NCI-H2196 (cell line): ENCODE measurements around the gene CHST14.
A peak's percentile ranks its signal among the peaks of the same experiment; 100 is the strongest.

Experiments
- DNase-seq: peaks from one replicate; lab custom pipeline; 2025; ENCODE audit not compliant: unreplicated experiment; lab: John Stamatoyannopoulos, UW

The CHST14 gene, protein sequence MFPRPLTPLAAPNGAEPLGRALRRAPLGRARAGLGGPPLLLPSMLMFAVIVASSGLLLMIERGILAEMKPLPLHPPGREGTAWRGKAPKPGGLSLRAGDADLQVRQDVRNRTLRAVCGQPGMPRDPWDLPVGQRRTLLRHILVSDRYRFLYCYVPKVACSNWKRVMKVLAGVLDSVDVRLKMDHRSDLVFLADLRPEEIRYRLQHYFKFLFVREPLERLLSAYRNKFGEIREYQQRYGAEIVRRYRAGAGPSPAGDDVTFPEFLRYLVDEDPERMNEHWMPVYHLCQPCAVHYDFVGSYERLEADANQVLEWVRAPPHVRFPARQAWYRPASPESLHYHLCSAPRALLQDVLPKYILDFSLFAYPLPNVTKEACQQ

DNA sequence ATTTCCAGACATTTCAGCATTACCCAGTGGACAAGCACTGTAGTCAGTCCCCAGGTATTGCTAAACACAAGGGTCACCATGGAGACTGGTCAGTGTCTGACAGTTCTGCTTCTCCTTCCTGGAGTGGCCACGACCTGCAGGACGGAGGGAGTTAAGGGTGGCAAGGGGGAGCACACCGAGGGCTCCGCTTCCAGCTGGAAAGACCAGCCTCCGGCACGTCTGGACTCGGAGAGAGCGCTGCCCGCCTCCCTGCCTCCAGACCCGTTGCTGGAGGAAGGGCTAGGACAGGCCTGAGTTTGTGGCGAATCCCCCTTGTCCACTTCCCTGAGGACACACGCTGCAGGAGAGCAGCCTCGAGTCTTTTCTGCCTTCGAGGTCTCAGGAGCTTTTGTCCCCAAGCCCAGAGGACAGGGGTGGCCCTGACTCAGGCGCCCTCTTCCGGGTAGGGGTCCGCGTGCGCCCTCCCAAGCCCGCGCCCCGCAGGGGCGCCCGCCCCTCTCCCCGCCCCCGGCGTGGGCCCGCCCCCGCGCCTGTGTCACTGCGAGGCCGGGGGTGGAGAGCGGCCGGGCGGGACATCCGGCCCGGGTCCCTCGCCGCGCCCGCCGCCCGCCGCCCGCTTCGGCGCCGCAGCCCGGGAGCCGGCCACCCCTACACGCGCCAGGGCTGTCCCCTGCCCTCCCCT lies at the start of gene CHST14:
Gene CHST14, plus strand, starts transcription at position 562 of the 682 bp plus-strand sequence. CDS start 230 bp downstream, outside the sequence.
- peak; percentile 42 for DNase-seq

DNA sequence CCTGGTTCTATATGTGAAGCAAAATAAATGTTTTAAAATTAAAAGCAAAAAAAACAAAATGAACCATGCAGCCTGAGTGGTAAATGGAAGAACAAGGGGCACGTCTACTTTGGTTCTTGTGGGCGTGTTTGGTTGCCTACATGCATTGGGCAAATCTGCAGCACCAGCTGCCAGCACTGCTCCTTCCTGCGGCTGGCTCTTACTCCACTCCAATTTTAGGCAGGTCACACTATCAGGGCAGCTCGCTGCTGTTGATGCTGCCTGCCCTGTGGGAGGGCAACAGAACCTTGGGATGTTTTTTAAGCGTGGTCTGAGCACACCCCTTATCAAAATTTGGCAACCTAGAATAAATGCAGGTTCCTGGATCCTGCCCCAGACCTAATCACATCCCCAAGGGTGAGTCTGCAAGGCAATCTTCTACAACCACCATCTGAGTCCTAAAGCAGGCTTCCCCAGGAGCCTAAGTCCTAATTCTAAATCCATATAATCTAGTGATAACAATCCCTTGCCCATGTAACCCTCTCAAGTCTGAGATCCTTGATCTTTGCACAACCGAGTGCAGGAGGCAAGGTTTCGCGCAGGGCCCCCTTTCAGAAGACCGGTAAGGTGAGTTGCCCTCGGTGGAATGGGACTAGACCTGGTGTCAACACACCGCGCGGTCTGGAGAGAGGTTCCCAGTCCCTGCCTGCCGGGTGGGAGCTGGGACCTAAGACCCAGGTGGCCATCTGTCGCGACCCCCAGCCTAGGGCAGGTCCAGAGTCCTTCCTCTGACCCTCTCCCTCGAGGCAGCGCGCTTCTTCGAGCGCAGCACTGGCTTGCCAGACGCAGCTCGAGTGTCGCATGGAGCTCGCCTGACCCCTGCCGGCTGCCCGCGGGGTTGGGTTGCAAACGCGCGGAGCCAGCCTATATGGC lies 49.3 kb upstream of the CHST14 start:
- DNase-seq: peak; percentile 49

DNA sequence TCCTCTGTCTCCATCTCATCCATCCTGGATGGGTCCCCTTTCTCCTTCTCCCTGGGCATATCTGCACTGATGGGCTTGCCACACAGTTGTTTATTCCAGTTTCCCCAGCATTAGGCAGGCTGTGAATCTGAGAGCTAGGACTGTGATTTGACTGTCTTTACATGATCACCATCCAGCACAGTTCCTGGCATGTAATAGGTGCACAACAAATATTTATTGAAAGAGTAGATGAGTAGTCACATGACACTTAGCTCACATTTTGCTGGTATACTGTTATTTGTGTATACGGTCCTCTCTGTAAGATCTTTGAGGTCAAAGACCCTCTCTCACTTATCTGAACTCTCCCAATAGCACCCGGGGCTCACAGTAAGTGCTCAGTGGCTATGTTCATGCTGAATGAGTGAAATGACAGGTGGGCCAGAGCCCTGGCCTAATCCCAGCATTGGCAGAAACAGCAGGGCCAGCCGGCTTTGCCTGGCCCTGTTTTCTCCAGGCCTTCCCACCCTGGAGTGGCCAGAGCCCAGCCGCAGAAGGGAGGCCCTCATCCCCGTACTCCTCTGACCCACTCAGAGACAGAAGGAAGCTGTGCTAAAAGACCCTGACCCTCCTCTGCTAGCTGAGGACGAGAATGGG lies 46.2 kb upstream of the CHST14 start:
- DNase-seq: no peak

DNA sequence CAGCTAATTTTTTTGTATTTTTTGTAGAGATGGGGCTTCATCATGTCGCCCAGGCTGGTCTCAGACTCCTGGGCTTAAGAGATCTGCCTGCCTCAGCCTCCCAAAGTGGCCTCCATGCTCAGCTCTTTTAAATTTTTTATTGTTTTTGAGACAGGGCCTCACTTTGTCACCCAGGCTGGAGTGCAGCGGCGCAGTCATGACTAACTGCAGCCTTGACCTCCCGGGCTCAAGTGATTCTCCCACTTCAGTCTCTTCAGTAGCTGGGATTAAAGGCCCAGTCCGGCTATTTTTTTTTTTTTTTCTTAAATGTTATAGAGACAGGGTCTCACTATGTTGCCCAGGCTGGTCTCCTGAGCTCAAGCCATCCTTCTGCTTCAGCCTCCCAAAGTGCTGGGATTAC lies 45.1 kb upstream of the CHST14 start:
- no peak for DNase-seq

DNA sequence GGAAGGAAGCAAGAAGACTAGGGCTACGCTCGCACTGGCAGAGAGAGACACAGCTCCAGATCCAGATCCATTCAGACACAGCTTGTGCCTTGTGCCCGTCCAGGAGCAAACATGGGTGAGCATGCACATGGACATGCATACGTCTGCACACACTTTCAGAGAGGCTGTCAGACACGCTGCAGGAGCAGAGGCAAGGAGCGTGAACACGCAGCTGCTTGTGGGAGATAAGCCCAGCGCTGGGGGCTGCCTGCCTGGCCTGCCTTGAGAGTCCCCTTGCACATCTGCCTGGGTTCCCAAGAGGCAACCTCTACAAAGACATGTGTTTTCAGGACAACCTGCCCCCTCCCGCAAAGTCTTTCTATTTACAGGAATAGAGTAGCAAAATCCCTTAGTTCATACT lies 43.6 kb upstream of the CHST14 start:
- DNase-seq: no peak

DNA sequence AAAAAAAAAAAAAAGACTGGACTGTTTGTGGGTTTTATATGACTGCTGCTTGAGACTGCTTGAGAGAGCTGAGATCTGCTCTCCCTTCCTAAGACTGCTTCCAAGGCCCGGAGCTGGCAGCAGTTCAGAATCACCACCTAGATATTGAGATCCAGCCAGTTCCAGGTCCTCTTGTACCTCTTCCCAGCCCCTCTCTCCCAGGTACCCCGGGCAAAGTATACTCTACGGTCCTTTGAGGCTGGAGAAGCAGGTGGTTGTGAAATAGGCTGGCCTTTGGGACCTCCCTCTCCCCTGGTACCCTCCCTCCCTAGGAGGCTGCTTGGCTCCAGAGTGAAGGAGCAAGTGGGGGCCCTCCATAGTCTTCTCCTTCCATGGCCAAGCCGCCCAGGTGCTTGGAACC lies 42.6 kb upstream of the CHST14 start:
- DNase-seq: no peak

DNA sequence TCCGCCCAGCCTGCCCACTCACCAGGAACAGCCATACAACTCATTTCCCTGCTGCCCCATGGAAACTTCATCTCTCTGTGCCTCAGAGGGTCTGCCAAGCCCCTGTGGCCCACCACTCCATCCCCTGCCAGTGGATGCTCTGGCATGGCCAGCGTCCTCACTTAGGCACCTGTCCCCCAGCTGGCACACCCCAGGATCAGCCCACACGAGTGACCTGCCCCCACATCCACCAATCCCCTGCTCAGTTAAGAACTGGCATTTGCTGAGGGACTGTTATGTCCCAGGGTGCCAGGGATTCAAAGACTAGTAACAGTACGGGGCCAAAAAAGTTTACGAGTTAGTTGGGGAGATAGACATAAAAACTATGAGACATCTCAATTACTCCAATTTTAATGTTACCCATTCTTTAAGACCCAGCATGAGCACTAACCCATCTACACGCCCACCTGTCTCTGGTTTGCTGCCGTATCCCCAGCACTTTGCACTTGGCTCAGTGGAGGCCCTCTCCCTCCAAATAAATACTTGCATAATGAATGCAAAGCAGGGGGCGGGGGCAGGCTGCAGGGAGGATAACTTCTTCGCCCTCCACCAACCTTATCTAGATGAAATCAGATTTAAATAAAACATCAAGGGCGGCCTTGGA lies 41.6 kb upstream of the CHST14 start:
- DNase-seq: no peak

DNA sequence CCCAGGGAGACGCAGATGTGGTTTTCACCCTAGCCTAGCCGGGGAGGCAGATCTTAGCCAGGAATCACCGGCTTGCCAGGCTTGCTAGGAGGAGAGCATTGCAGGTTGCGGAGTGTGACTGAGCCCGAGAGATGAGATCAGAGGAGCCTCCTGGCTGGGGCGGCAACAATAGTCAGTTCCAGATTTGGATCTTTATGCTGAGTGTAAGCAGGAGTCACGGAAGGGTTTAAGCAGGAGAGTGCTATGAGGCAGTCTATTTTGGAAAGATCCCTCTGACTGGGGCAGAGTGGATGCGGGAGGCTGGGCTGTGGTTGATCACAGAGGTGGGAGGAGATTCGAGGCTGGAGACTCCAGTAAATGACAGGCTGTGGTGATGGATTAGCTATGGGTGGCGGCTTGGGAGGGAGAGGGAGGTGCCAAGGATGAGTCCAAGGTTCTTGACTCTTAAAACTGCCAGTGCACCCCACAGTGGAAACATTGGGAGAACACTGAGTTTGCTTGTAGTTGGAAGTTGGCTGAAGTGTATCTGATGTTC lies 40.4 kb upstream of the CHST14 start:
- no peak for DNase-seq

DNA sequence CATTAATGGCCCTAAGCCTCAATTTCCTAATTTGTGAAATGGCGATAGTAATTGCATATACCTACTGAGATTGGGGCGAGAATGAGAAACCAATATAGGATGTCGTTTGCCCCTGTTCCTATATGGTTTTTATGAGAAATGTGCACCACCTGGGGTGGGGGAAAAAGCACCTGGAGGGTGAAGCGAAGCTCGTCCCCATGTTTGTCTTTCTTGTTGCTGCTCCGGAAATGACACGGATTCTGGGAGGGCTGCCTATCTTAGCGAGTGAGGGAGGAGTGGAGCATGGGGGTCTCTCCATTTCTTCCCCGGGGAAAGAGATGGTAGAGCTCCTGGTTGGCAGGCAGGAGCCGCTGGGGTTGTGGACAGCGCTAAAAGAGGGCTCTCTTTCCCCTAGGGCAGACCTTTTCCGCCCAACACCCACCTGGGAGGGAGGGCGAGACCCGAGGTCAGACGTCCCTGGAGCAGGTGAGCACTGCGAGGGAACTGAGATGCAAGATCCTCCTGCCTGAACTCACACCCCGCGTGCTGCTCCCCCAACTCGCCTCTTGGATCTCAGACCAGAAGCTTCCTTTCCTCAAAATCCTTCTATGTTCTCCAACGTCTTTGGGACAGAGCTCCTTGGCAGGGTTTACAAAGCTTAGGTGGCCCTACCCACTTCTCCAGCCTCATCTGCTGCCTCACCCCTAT lies 35.6 kb upstream of the CHST14 start:
- DNase-seq: no peak

DNA sequence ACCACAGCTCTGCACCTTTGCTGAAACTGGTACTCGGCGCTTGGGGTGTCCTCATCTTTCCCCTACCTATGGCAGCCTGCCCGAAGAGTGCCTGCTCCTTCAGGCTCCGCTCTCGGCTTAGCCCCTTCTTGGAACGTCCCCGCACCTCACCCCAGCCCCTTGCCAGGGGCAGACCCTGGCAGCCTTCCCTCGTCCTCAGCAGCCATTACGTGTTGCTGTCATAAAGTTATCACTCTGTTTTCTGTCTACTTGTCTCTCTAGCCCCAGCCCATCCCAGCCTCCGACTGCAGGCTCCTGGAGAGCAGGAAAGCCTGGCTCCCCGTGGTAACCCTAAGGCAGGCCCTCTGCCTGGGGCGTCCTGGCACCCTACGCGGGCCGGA lies 35.1 kb upstream of the CHST14 start:
- no peak for DNase-seq

DNA sequence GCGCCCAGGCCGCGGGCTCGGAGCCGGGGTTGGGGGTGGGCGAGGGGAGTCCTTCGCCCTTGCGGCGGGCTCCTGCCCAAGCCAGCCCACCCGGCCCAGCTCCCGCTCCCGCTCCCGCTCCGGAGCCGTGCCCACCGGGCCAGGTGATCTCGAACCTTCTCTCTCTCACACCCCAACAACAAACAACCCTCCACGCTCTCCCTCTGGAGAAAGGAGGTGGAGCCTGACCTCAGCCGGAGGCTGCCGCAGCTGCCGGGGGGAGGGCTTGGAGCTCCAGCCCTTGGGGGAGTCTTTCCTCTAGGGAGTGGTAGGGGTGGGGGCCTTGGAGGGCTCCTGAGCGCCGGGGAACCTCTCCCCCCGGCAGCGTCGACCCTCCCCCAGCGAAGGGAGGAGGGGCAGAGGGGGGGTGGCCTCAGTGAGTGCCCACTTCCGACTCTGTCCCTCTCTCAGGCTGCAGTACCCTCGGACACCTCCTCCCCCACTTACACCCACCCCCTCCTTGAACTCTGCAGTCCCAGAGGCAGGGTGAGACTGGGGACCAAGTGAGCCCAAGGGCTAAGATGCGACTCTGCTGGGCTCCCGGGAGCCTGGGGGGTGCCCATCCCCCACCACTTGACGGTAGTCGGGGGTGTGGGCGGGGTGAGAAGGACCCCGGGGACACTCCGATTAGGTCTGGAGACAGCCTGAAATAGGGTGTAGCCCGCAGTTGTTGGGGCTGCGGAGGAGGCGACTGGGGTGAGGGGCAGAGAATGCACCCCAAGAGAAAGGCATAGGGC lies 34.5 kb upstream of the CHST14 start:
- DNase-seq: no peak

DNA sequence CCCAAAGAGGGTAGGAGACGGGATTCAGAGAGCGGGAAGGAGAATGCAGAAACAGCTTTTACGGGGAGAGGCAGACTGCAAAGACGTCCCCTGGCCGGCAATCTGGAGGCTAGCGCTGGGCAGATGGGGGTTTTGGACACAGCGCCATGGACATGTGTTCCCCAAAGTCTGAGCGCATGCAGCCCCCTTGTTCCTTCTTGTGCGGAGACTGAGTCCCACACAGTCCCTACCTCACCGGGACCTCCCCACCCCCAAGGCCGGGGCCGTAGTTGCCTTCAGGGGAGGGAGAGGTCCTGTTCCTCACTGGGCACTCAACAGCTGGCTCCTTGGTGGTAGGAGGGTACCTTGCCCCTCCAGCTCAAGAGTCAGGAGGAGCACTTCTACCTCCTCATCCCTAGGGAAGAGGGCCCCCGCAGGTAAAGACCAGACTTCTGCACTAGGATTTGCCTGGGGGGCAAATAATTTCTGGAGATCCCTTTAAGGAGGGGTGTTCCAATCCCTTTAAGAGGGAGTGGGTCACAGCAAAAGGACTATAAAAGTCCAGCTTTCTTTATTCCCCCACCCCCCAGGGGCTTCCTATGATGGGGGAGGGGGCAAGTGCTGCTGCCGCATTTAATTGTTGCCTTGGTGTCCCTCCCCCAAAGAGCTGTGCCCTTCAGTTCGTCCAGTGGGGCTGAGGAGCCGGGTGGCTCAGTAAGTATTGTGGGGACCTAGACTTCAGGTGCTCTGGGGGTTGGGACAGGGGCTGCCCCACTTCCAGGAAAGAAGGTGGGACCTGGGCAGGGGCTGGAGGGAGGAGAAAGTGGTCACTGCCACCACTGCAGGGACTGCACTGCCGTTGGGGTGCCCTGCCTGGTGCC lies 33.7 kb upstream of the CHST14 start:
- DNase-seq: no peak

DNA sequence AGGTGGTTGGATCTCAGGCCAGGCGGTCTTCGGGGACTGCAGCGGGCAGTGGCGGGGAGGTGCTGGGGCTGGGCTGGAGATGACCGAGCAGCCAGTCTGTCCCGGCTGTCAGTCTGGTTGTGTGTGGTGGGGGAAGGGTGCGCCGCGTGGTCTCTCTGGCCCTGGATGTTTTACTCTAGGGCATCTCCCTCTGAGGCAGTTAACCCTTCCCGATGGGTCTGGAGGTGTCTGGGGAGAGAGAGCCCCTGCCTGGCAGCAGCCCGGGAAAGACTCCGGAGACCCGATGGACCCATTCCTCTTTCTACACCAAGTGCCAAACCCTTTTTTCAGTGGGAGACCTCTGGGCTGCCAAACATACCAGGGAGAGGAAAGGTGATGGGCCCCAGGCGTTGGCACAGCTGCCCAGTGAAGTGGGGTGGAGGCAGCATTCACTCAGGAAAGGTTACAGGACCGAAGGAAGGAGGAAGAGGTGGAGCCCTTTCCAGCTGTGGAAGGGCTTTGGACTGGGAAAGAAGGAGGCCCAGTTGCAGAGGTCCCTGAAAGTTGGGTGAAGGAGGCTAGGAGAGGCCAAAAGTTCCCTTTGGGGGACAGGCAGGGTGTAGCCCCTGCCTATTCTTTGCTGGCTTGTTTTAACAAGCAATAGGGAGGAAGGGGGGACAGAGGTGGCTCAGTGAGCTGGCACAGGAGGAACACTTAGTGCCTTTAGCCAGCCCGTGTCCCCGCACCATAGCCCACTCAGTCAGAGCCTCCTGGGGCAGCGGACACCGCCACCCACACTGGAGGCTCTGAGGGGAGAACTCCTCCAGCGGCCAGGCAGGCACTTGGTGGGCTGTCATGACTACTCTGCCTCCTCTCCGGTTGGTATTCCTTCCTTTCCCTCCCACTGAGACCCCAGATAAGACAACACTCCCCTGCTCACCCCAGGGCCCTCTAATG lies 32.8 kb upstream of the CHST14 start:
- no peak for DNase-seq

DNA sequence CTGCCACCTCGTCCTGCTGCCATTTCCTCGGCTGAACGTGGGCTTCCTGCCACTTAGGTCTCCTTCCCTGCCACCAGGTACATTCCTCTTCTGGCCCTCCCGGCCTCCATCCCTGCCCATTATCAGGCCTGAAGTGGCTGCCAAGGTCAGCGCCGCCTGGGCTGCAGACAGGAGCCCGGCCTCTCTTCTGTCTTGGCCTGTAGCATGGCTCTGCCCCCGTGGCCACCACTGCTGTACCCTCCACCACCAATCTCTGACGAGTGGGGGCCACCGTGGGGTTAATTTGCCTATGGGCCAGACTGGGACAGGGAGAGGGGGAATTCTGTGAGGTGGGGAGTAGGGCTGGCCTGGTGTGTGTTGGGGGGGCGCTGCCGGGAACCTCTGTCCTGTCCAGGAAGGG lies 32.1 kb upstream of the CHST14 start:
- no peak for DNase-seq

DNA sequence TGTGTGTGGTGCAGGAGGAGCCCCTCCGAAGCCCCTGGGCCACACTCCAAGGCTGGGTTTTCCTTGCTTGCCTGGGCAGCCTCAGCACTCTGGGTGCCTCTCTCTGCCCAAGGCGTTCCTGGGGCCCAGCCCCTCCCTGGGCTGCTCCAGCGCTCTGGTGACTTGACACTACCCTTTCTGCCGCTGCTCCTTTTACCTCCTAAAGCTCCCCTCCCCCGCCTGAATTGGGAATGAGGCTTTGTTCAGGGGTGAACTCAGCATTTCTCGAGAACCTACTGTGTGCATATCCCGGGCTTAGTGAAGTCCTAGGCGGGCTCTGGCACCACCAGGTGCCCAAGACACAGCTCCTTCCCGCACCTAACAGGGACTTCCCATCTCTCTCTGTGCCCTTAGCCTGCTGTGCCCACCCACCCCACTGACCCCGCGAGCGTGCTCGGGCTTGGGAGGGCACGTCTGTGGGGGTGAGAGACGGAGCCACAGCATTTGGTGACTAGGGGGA lies 31.3 kb upstream of the CHST14 start:
- DNase-seq: no peak

DNA sequence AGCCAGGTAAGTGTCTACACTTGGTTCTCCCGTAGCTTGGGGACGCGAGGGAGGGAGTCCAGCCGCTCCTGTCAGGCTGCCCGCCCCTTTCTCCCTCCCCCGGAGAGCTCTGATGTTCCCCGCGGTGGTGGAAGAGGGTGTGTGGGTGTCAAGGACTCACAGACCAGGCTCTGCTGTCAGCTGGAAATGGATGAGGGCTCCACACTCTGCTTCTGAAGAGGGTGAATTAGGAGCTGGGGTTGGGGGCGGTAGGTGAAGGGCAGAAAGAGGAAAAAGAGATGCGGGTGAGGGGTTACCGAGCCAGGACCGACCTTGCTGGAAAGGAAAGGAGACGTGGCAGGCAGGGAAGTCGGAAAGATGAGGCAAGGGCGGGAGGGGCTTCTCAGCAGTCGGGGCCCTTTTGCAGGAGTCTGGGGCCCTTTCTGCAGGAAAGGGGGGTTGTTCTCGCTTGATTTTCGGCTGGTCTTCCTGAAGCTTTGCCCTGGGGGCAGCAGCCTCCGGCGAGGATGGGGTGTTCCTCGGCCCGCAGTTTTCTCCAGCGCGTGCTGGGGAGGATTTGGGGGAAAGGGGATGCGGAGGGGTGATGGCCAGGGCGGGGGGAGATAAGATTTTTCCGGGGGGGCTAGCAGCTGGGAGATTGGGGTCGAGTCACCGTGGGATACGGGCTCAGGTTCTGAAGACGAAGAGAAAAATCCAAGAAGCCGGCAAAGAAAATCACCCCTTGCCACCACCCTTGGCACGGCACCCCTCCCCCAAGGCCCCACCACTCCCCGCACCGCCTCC lies 30.6 kb upstream of the CHST14 start:
- DNase-seq: no peak
